Activated T-helper 2 cell treated with anti-CD3 and anti-CD28 coated beads, Interferon-gamma antibody, Interleukin-2, Interleukin-4, amounts not matched to agents 10 μg/mL and 5 μg/mL and 100 μg/mL, durations not matched to agents 14 hours and 24 hours and 36 hours (primary cell): ENCODE results near the gene GALNT1. TPM values are rescaled to one million over a fixed set of nuclear protein-coding genes. Genes with fewer than 3 reads are reported as not detected.
"Not testable (repeated sequence)": the region's sequence is repeated elsewhere in the genome, so short reads cannot be mapped to it uniquely, and the experiment has no call there.

Experiments
- DNase-seq: peaks from one replicate; pipeline ENCODE4 v3.0.0; 2021; ENCODE audit warnings: low spot score
- H3K27ac Mint-ChIP-seq: one replicate; pipeline ENCODE4 v1.8.0; 2021; ENCODE audit warnings: mixed read lengths
- H3K27me3 Mint-ChIP-seq: one replicate; pipeline ENCODE4 v1.8.0; 2021; ENCODE audit warnings: low read depth, mixed read lengths
- H3K36me3 Mint-ChIP-seq: one replicate; pipeline ENCODE4 v1.8.0; 2021; ENCODE audit warnings: low read depth, mixed read lengths
- H3K4me1 Mint-ChIP-seq: one replicate; pipeline ENCODE4 v1.8.0; 2021; ENCODE audit warnings: low read depth, mixed read lengths
- H3K4me3 Mint-ChIP-seq: one replicate; pipeline ENCODE4 v1.8.0; 2021; ENCODE audit warnings: low read depth, mild to moderate bottlenecking, moderate library complexity, mixed read lengths
- H3K9me3 Mint-ChIP-seq: one replicate; pipeline ENCODE4 v1.8.0; 2021; ENCODE audit warnings: mixed read lengths
- intact Hi-C: fragments of 100-400 bp; cut with micrococcal nuclease; formaldehyde crosslinking; loops from one replicate; pipeline ENCODE4 v1.15.1; 2023
- total RNA-seq: library from RNA; stranded (reverse); gene quantifications from 2 replicates; pipeline ENCODE4 v1.2.3, GENCODE V29; 2022

The GALNT1 gene
- 39.3 and 39.8 TPM in 2 replicates for total RNA-seq

DNA sequence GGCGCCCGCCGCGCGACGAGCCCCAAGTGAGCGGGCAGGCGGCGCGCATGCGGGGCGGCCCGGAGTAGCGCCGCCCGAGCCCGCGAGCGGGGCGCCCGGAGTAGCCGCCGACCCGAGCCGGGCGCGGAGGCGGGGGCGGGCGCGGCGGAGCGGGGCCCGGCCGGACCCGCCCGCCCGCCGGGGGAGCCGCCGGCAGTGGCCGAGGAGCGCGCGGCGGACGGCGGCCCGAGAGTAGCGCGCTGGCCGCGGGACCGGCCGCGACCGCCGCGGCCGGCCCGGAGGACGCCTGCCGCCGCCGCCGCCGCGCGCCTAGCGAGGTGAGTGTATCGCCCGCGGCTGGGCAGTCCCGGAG, at the start of gene GALNT1:
TSS of gene GALNT1 (plus strand) at position 195 of the 352 bp plus-strand sequence. CDS start 72,923 bp downstream, outside the sequence.
- Mint-ChIP-seq H3K27me3 (peaks cover 22% of the 10 kb centered on the region), H3K4me3 (peak within 1 kb of the TSS; percentile 73), H3K4me1 (peaks cover 27% of the 10 kb centered on the region), H3K9me3 (peaks cover 13% of the 10 kb centered on the region), H3K36me3 (peaks cover 13% of the 10 kb centered on the region), H3K27ac (peak within 1 kb of the TSS; percentile 80)
- intact Hi-C loops, result loop anchor here (5.0 kb wide), 5 partner anchors 84 to 391 kb away; partner anchors contain the start of genes INO80C, RMP24 and ZNF397
- DNase-seq, result no peak

DNA sequence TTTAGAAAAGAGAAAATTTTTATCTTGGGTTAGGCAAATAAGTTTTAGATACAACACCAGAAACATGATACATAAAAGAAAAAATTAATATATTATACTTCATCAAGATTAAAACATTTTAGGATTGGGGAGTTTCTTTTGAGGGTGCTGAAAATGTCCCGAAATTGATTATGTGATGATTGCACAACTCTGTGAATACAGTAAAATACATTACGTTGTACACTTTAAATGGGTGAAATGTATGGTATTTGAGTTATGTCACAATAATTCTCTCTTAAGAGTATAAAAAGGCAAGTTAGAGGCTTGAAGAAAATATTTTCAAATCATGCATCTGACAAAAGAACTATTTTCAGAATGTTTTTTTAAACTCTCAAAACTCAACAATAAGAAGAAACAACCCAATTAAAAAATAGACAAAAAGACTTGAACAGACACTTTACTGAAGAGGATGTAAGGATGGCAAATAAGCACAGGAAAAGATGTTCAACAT, 47.6 kb upstream of the GALNT1 start:
- no peak for DNase-seq
- no peaks in the 10 kb centered on the region for H3K9me3 Mint-ChIP-seq
- H3K27me3 Mint-ChIP-seq, result peaks cover 10% of the 10 kb centered on the region
- intact Hi-C loops, result no loop called here
- H3K4me1 Mint-ChIP-seq, result no peaks in the 10 kb centered on the region
- H3K4me3 Mint-ChIP-seq, result no peak overlapping the region
- H3K27ac Mint-ChIP-seq, result no peak overlapping the region
- no peaks in the 10 kb centered on the region for H3K36me3 Mint-ChIP-seq

DNA sequence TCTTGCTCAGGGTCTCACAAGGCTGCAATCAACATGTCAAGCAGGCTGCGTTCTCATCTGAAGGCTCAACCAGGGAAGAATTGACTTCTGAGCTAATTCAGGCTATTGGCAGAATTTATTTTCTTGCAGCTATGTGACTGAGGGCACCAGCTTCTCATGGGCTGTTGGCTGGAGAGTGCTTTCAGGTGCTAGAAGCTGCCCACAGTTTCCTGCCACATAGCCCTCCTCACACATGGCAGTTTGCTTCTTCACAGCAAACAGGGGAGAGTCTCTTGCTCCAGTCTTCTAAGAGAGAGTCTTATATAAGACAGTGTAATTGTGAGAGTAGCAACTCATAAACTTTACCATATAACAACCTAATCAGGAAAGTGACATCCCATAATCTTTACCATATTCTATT, 46.2 kb upstream of the GALNT1 start:
- no peak for DNase-seq
- no peaks in the 10 kb centered on the region for H3K9me3 Mint-ChIP-seq
- H3K27ac Mint-ChIP-seq, result no peak overlapping the region
- H3K4me1 Mint-ChIP-seq, result no peaks in the 10 kb centered on the region
- intact Hi-C loops, result no loop called here
- peaks cover 13% of the 10 kb centered on the region for H3K27me3 Mint-ChIP-seq
- no peak overlapping the region for H3K4me3 Mint-ChIP-seq
- no peaks in the 10 kb centered on the region for H3K36me3 Mint-ChIP-seq

DNA sequence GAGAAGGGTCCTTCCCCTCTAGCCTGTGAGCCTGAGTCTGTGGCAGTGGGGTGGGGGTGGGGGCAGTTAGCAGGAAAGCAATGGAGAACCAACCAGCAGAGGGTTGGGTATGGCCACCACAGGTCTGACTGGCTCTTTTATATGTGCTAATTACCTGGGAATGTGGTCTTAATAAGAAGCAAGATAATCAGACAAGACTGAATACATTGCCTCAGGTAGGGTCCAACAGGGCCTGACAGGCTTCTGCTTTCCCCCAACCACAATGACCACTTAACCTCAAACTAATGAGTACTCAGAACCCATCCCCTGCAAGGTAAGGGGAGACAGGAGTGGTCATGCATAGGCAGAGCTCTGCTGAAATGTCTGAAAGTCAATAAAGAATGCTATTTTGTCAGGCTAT, 39.2 kb upstream of the GALNT1 start:
- DNase-seq, result no peak
- Mint-ChIP-seq H3K36me3 (no peaks in the 10 kb centered on the region), H3K4me1 (no peaks in the 10 kb centered on the region), H3K9me3 (no peaks in the 10 kb centered on the region), H3K4me3 (no peak overlapping the region), H3K27ac (no peak overlapping the region), H3K27me3 (peaks cover 7% of the 10 kb centered on the region)
- intact Hi-C loops, result no loop called here

DNA sequence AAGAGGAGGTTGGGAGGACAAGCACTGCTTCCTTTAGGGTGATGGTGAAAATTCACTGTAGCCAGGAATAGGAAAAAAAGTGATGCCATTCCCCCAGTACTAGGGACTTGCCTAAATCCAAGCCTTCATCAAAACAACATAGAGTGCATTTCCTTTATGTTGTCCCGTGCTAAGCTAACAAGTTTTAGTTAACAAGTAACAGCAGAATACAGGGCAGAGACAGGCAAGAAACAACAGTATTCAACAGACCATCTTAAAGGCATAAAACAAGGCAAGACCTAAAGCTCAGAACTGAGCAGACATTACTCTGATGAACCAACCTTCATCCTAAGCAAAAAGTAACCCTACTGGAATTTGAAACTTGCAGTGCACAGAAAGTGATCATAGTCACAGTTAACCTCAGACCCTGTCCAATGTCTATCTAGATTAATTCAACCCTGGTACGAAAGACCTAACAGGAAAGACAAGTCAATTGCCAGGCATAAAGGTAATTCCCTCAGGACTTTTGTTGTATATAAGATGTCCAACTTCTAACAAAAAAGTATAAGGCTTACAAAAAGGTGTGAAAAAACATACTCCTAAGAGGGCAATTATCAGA, 34.4 kb upstream of the GALNT1 start:
- no peaks in the 10 kb centered on the region for H3K4me1 Mint-ChIP-seq
- no peak for DNase-seq
- H3K27me3 Mint-ChIP-seq, result peaks cover 7% of the 10 kb centered on the region
- H3K4me3 Mint-ChIP-seq, result no peak overlapping the region
- H3K36me3 Mint-ChIP-seq, result no peaks in the 10 kb centered on the region
- H3K27ac Mint-ChIP-seq, result no peak overlapping the region
- no peaks in the 10 kb centered on the region for H3K9me3 Mint-ChIP-seq
- intact Hi-C loops, result no loop called here

DNA sequence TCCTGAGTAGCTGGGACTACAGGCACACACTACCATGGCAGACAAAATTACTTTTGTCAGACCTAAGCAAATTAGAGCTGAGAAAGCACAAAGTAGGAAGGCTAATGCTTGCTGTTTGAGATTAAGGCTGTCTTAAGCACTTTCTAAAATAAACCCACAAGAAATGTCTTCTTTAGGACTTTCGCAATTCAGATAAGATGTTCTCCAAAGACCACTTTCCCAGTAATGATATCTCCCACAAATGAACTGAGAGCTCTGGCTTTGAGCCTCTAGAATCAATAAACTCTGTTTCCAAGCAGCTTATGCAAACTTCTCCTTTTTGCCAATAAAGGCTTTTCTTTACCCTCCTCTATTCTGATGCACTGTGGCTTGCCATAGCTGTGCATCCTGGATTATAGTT, 32.0 kb upstream of the GALNT1 start:
- Mint-ChIP-seq H3K4me1 (no peaks in the 10 kb centered on the region), H3K9me3 (no peaks in the 10 kb centered on the region), H3K27ac (no peak overlapping the region), H3K36me3 (no peaks in the 10 kb centered on the region), H3K4me3 (no peak overlapping the region), H3K27me3 (peaks cover 11% of the 10 kb centered on the region)
- DNase-seq, result no peak
- intact Hi-C loops, result no loop called here

DNA sequence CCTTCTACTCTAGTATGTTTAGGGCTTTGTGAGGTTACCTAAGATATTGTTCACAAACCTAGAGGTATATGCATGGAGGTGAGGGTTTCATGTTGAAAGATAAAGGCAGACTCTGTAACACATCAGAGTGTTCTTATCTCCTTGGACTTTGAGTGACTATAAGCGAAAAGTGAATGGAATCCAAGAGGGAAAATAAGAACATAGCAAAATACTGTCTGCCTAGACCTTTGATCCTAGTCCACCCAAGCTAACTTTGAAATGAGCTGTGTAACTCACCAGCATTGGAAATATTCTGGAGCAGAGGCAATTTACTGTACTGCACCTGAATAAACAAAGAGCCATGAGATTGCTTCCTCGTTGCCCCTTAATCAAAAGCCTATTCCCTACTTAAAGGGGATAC, 28.2 kb upstream of the GALNT1 start:
- no peaks in the 10 kb centered on the region for H3K36me3 Mint-ChIP-seq
- H3K27me3 Mint-ChIP-seq, result peaks cover 10% of the 10 kb centered on the region
- no peak overlapping the region for H3K27ac Mint-ChIP-seq
- no peaks in the 10 kb centered on the region for H3K9me3 Mint-ChIP-seq
- H3K4me1 Mint-ChIP-seq, result no peaks in the 10 kb centered on the region
- intact Hi-C loops, result no loop called here
- H3K4me3 Mint-ChIP-seq, result no peak overlapping the region
- no peak for DNase-seq

DNA sequence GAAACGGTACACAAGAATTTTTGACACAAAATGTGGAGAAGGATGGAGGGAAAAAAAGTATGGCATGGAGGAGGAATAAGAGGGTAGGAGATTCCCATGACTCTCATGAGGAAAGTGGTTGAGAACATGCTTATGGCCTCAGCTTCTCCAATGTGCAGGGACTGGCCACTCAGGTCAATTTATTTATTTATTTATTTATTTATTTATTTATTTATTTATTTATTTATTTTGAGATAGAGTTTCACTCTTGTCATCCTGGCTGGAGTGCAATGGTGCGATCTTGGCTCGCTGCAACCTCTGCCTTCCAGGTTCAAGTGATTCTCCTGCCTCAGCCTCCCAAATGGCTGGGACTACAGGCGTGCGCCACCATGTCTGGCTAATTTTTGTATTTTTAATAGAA, 26.0 kb upstream of the GALNT1 start:
- H3K9me3 Mint-ChIP-seq, DNase-seq, H3K27ac Mint-ChIP-seq, intact Hi-C loops, H3K27me3 Mint-ChIP-seq, H3K4me3 Mint-ChIP-seq, H3K36me3 Mint-ChIP-seq, H3K4me1 Mint-ChIP-seq: not testable (repeated sequence)

DNA sequence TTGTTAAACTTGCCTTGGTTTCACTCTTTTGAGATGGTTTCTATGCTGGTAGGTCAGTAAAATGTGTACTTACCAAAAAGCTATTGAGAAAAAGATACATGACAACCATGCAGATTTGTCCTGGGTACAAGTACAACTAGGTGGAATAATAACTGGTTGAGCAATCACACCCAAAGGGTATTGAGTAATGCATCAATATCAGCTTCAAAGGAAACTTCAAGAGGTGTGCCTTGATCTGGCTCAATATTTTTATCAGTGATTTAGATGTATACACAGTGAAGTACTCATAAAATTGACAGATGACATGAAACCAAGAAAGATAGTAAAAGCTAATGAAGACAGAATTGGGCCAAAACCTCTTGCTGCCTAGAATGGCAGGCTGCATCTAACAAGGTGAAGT, 21.7 kb upstream of the GALNT1 start:
- Mint-ChIP-seq H3K27me3 (peaks cover 5% of the 10 kb centered on the region), H3K4me3 (no peak overlapping the region), H3K27ac (no peak overlapping the region), H3K36me3 (no peaks in the 10 kb centered on the region), H3K4me1 (no peaks in the 10 kb centered on the region), H3K9me3 (no peaks in the 10 kb centered on the region)
- intact Hi-C loops, result no loop called here
- no peak for DNase-seq

DNA sequence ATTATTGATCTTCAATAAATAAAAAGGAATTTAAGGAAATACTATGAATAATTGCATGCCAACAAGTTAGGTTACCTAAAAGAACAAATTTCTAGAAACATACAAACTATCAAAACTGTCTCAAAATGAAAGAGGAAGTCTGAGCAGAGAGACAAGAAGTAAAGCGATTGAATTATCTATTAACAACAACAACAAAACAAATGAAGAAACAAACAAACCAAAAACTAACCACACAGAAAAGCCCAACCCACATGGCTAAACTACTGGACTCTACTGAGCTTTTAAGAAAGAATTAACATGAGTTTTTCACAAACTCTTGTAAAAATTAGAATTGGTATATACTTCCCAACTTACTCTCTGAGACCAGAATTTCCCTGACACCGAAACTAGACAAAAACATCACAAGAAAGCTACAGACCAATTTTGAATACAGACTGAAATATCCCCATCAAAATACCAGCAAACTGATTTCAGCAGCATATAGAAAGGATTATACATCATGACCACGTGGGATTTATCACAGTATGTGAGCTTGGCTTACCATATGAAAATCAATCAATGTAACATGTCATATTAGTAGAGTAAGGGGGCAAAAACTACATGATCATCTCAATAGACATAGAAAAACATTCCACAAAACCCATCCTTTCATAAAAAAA, 16.6 kb upstream of the GALNT1 start:
- Mint-ChIP-seq H3K27me3 (peaks cover 18% of the 10 kb centered on the region), H3K27ac (no peak overlapping the region), H3K4me3 (no peak overlapping the region), H3K4me1 (no peaks in the 10 kb centered on the region), H3K36me3 (no peaks in the 10 kb centered on the region), H3K9me3 (no peaks in the 10 kb centered on the region)
- intact Hi-C loops, result no loop called here
- DNase-seq, result no peak

DNA sequence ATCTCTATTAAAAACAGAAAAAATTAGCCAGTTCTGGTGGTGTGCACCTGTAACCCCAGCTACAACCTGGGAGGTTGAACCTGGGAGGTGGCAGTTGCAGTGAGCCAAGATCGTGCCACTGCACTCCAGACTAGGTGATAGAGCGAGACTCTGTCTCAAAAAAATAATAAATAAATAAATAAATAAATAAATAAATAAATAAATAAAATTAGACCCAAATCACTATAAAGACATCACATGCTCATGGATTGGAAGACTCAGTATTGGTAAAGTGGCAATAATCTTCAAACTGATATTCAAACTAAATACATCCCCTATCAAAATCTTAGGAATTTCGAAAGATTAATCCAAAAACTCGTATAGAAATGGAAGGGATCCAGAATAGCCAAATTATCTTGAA, 15.5 kb upstream of the GALNT1 start:
- DNase-seq, result no peak
- H3K4me3 Mint-ChIP-seq, result no peak overlapping the region
- H3K4me1 Mint-ChIP-seq, result no peaks in the 10 kb centered on the region
- no peaks in the 10 kb centered on the region for H3K36me3 Mint-ChIP-seq
- intact Hi-C loops, result no loop called here
- H3K27me3 Mint-ChIP-seq, result peaks cover 18% of the 10 kb centered on the region
- H3K27ac Mint-ChIP-seq, result no peak overlapping the region
- no peaks in the 10 kb centered on the region for H3K9me3 Mint-ChIP-seq

DNA sequence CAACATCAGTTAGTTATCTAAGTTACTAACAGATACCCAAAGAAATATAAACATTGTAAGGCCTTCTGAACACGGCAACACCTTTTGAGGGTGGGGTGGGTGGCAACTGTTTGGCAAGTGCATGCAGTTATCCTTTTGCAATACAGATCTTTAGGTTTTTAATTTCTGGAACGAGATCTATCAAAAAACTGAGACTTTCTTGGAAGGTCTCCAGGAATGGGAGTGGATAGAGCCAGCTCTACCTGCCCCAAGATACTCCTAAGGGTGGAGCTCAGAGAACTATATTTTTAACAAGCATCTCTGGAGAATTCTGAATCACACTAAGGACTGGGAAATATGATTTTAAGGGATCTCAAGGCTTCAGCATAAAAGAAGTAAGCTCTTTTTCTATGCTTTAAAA, 11.4 kb upstream of the GALNT1 start:
- H3K4me1 Mint-ChIP-seq, result peaks cover 8% of the 10 kb centered on the region
- H3K27ac Mint-ChIP-seq, result no peak overlapping the region
- no peak overlapping the region for H3K4me3 Mint-ChIP-seq
- no peaks in the 10 kb centered on the region for H3K9me3 Mint-ChIP-seq
- DNase-seq, result no peak
- peaks cover 14% of the 10 kb centered on the region for H3K27me3 Mint-ChIP-seq
- H3K36me3 Mint-ChIP-seq, result no peaks in the 10 kb centered on the region
- intact Hi-C loops, result no loop called here

DNA sequence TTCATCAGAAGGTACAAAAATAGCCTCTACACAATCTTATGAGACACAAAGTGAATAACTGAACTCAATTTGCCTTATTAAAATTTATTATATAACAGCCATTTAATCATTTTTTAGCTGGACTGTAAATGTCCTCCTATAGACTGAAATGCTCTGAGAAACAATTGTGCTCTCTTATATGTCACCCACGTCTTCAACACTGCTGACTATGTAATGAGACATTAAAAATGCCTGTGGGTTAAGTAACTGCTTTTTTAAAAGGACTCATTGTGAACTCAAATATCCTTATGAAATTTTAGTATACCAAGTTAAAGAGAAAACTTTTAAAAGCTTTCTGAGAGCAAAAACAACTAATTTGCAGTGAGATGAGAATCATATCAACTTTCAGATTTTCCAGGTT, 10.4 kb upstream of the GALNT1 start:
- no peak for DNase-seq
- H3K9me3 Mint-ChIP-seq, result peaks cover 6% of the 10 kb centered on the region
- H3K27me3 Mint-ChIP-seq, result peaks cover 13% of the 10 kb centered on the region
- intact Hi-C loops, result no loop called here
- H3K4me1 Mint-ChIP-seq, result peaks cover 8% of the 10 kb centered on the region
- no peak overlapping the region for H3K27ac Mint-ChIP-seq
- H3K36me3 Mint-ChIP-seq, result peaks cover 2% of the 10 kb centered on the region
- no peak overlapping the region for H3K4me3 Mint-ChIP-seq
